ENCODE data around the gene ENTREP3.
"Not testable (repeated sequence)": the region's sequence is repeated elsewhere in the genome, so short reads cannot be mapped to it uniquely, and the experiment has no call there.

The ENTREP3 gene

DNA sequence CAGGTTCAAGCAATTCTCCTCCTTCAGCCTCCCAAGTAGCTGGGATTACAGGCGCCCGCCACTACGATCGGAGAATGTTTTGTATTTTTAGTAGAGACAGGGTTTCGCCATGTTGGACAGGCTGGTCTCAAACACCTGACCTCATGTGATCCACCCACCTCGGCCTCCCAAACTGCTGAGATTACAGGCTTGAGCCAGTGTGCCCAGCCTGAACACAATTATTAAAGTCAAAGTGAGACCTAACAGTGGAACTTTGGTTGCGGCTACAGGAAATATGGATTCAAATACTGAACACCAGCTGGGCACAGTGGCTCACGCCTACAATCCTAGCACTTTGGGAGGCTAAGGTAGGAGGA is 29.9 kb downstream of the ENTREP3 start:
- DNase-seq (ENCODE audit: low read depth): not testable (repeated sequence)

DNA sequence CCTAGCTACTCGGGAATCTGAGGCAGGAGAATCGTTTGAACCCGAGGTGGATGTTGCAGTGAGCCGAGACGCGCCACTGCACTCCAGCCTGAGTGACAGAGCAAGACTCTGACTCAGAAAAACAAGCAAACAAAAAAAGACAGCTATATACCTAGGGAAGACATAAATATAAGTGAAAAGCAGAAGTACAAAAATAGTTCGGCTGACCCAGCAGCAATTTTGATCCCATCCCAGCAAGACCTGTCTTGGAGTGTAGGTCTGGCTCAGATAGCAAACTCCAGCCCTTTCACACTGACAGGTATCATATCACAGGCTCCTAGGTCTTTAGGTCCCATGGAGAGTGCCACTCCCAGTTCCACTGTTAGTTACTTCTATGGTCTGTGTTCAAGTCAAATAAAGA is 32.2 kb downstream of the ENTREP3 start:
- DNase-seq (ENCODE audit: low read depth): no peak

DNA sequence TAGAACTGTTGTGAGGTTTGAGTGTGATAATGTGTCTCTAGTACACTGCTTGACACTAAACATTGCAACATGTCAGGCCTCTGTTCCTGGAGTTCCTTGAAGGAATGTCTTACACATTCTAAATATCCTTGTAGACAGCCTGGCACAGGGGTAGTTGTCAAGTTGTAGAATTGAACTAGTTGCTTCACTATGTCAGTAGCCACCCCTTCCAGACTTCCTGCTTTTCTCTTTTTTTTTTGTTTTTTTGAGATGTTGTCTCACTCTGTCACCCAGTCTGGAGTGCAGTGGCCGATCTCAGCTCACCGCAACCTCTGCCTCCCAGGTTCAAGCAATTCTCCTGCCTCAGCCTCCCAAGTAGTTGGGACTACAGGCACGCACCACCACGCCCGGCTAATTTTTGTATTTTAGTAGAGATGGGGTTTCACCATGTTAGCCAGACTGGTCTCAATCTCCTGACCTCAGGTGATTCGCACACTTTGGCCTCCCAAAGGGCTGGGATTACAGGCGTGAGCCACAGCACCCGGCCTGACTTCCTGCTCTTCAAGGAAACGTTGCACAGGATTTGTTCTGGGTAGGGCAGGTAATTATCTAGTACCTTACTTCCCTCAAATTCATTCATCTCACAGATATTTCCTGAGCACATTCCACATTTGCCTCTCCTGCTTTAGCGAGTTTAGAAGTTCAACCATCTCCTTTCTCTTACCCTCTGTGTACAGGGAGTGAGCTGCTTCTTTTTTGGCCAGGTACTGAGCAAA is 34.9 kb downstream of the ENTREP3 start:
- not testable (repeated sequence) for DNase-seq (ENCODE audit: low read depth)

DNA sequence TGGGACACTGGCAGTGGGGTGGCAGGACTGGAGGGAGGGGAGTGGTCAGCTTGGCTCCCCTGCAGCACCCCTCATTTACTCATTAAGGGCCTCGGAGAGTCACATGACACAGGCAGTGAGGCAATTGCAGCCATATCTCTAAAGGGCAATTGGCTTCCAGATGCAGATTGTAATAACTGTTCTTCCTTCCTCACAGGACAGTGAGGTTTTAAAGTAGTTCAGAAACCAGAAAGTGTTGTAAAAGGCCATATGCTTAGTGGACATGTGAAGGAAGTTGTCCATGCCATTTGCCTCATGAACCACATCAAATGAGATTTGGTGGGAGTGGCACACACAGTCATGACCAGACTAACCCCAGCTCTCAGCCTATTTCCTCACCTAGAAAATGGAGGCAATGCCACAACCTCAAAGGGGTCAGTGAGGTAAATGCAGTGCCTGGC is 35.7 kb downstream of the ENTREP3 start:
- DNase-seq (ENCODE audit: low read depth): no peak

GRCh38 chr1:155218854-155219591 is 36.3 kb downstream of the ENTREP3 start:
- no peak for DNase-seq (ENCODE audit: low read depth)

DNA sequence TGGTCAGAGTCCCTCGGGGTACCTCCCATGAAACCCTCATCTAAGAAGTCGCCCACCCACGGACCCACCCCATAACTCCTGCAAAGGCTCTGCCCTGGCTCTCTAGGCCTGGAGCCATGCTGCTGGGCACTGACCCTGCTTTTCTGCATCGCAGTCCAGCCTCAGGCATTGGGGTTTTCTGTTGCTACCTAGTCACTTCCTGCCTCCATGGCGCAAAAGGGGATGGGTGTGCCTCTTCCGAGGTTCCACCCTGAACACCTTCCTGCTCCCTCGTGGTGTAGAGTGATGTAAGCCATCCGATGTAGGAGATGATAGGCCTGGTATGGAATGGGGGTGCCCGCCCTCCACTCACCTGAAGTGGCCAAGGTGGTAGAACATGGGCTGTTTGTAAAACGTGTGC is 40.6 kb downstream of the ENTREP3 start:
- not testable (repeated sequence) for DNase-seq (ENCODE audit: low read depth)

- not testable (repeated sequence) for DNase-seq (ENCODE audit: low read depth)
Measured at GRCh38 chr1:155212051-155212440, 43.2 kb downstream of the ENTREP3 start.

DNA sequence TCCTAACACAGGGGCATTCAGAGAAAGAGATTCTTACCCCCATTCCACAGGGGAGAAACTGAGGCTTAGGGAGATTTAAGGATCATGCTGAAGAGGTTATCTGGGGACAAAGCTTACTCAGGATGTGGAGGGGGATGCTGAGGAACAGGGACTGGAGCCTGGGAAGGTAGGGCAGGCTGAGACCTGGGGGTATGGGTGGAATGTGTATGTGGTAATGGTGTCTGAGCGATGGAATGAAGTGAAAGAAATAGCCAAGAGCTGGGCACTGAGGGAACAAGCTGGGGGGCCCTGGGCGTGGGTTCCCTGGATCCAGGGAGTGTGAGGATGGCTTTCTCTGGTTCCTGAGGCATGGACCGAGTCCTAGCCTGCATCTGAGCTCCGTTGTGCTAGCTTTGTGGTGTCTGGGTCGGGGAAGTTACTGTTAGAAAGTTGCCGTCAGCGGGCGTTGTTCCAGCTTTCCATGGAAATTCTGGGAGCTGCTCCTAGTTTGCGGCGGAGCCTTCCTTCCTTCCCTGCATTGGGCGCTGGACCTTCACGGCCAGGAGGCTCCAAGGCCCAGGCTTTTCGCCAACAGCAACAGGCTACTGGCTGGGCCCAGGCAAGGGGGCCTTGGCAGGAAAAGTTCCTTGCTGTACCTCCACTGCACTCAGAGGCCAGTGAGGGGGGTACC is 43.8 kb downstream of the ENTREP3 start:
- not testable (repeated sequence) for DNase-seq (ENCODE audit: low read depth)

DNA sequence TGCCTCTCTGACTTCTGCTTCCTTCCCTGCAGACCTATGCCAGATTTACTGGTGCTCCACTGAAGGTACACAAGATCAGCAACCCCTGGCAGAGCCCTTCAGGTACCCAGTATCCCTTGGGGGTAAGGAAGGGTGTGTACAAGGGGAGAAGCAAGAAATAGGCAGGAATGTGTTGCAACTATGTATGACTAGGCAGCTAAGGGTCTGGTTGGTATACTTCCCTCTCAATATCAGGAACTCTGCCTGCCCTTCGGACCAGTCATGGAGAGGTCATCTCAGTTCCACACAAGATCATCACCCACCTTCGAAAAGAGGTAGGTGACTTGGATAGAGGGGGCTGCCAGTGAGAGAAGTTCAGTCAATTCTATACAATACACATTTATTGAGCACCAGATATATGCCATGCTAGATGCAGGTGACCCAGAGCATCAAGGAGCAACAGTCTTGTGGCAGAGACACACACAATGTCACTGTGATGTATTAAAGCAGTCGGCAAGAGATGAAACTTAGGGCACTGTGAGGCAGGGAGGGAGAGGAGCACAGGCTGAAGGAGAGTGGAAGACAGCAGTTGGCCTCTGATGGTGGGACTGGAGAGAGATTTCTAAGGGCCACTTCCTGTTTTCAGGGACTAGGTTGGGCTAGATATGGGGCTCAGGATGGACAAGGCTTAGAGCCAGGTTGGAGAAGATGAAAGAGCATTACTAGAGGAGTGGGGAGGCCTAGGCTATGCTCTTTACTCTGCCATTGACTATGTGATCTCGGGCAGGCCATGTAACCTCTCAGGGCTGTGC is 44.8 kb downstream of the ENTREP3 start:
- no peak for DNase-seq (ENCODE audit: low read depth)

DNA sequence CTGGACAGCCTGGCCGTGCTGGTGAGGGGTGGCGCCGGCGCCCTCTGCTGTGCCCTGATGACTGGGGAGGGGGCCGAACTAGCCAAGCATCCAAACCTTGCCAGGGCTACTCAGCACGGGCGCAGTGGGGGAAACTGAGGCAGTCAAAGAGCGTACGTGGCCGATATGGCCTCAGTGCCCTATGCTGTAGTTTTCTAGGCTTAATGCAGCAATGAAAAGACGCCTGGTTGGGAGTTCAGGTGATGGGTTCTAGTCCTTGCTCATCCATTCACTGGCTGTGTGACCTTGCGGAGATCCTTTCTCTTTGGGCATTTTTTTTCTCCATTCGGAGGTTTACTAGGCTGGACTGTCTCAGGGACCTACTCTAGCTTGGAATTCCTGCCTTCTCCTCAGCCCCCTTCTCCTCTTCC is 46.0 kb downstream of the ENTREP3 start:
- DNase-seq (ENCODE audit: low read depth): no peak

DNA sequence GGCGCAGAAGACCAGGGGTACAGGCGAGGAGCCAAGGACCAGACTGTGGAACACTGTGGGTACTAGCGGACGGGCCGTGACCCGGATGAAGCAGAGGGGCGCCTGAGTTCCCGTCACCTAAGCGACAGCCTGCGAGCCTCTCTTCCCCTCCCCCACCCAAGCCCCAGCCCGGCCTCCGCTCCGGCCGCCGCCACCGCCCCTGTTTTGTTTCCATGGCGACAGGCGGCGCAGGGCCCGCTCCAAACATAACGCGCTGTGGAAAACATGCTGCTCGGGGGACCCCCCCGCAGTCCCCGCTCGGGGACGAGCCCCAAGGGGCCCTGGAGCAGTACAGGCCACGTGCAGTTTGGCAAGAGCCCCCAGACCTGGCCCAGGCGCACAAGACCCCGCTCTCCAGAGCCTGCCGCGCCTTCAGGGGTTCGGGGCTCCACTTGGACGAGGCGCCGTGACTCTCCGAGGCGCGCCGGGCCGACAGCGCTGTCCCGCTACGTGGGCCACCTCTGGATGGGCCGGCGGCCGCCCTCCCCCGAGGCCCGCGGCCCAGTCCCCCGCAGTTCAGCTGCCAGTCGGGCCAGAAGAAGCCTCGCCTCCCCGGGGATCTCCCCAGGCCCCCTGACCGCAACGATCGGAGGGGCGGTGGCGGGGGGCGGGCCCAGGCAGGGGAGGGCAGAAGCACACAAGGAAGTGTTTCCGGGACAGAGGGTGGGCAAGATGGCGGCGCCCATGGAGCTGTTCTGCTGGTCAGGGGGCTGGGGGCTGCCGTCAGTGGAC is 46.6 kb downstream of the ENTREP3 start, which contains the start of gene MTX1:
Gene MTX1 (plus strand): TSS at position 155 of the 771 bp plus-strand sequence. CDS start 110 bp downstream, at position 265.
- DNase-seq (ENCODE audit: low read depth): no peak

DNA sequence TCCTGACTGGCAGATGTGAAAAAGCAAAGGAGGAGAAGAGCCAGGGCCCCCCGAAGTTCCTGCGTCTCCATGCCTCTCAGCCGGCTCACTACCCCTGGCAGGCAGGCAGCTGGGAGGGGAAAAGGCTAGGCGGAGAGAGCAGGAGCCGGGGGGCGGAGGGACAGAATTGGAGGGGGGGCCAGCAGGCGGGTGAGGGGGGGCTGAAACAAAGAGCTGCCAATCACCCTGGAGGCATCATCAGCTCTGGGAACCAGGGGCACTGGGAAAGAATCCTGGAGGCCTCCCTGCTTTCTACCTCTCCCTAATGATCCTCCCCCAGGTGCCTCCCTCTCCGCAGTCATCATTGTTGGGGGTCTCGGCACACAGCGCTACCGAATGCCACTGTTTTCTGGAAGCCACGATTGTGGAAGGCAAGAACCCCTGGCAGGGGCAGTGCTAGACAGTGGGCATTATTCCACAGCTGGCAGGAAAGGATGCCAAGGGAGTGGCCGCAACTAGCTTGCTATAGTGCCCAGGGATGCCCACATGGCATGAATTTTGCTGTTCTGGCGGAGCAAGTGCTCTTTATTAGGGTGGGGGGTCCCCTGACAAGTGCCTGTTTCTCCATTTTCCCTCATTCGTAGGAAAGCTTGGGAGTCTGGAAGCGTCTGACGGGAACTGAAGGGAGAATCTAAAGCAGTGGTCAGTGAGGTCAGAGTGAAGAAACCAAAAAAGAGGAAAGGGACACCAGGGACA is 47.3 kb downstream of the ENTREP3 start, which contains the start of gene THBS3:
Gene THBS3 (minus strand): TSS at position 92 of the 735 bp plus-strand sequence. CDS start 21 bp downstream, at position 71.
- no peak for DNase-seq (ENCODE audit: low read depth)

- no peak for DNase-seq (ENCODE audit: low read depth)
Measured at GRCh38 chr1:155206891-155207805, 48.1 kb downstream of the ENTREP3 start.

GRCh38 chr1:155205969-155206593 is 49.2 kb downstream of the ENTREP3 start:
- no peak for DNase-seq (ENCODE audit: low read depth)

DNA sequence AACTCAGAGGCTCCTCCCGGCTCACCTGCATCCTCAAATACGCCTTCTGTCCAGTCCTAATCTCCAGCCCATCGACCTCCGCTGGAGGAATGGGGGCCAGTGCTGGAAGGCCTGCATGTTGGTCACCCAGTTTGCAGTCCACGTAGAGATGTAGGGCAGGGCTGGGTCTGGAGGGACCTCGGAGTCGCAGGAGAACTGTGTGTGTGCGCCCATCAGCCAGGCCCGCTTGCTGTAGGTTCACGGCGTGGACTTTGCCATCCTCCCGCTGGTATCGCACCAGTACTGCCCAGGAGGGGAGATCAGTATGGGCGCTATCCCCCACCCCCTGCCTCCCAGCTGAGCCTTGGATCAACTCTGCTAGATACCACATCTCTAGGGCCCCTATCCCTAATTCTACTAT is 50.2 kb downstream of the ENTREP3 start:
- no peak for DNase-seq (ENCODE audit: low read depth)

DNA sequence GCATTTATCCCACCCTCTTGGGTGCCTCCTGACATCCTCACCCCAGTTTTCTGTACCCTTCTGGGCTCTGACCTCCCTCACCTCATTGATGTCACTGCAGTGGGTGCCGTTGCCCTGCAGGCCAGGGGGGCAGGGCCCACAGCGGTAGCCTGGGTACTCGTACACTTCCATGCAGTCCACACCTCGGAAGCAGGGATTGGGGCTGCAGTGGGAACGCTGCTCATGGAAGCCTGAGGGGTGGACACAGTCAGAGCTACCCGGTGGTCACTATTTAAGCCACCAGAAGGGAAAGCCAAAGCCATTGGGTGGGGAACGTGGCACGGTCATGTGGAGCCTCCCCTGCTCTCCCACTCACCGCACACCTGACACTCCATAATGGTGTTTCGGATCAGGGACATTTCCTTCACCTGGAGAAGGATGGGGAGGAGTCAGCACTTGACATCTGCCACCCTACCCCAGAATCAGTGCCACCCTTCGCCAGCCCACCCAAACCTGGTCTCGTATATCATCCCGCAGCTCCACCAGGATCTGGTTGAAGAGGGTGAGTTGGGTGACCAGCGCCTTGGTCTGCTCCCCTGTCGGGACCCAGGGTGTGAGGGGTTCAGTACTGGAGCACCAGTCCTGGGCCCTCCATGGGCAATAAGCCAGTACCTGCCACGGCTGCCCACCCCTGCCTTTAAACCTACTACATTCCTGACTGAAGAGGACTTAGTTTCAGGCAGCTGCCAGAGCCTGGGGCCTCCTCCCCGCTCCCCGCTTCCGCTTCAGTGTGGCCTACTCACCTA is 52.4 kb downstream of the ENTREP3 start:
- DNase-seq (ENCODE audit: low read depth): no peak

- no peak for DNase-seq (ENCODE audit: low read depth)
Measured at GRCh38 chr1:155202198-155202597, 53.1 kb downstream of the ENTREP3 start.

- no peak for DNase-seq (ENCODE audit: low read depth)
Measured at GRCh38 chr1:155200920-155201319, 54.4 kb downstream of the ENTREP3 start.

Data from HS-27A (cell line).